Kidney capillary endothelial cell (primary cell): Measurements from ENCODE around the gene CCT7.
A peak's percentile ranks its signal among the peaks of the same experiment; 100 is the strongest.

ENCODE experiments used
- DNase-seq: peaks from one replicate; pipeline ENCODE4 v3.0.0-alpha.2; 2018; ENCODE audit warnings: low spot score

The CCT7 gene

DNA sequence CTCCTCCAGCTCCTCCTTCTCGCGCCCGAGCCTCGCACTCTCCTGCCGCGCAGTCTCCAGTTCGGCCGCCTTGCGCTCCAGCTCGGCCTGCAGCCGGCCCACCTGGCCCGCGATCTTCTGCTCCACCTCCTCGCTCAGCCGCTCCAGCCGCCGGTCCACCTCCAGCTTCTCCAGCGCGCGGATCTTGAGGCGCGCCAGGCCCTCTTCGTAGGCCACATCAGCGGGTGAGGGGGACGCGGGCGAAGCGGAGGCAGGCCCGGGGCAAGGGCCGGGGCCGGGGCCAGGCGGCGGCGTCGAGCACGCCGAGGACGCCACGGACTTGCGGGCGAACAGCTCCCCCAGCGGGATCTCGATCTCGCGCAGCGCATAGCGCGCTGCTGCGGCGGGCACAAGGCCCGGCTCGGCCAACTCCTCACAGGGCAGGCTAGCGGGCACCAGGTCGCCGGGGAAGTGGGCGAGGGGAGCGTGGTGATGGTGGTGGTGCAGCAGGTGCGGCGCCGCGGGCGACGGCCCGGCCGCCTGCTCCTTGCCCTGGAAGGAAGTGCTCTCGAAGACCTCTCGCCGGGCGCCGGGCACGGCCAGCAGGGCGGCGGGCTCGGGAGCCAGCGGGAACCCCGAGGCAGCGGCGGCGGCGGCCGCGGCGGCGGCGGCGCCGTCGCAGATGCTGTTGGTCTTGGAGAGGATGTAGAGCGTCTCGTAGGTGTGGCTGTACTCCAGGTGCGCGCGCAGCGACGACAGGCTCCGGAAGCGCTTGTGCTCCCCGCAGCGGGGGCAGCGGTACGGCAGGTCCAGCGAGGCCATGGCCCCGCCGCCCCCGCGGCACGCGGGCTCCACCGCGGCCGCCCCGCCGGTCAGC, 35.0 kb downstream of the CCT7 start:
- no peak for DNase-seq

DNA sequence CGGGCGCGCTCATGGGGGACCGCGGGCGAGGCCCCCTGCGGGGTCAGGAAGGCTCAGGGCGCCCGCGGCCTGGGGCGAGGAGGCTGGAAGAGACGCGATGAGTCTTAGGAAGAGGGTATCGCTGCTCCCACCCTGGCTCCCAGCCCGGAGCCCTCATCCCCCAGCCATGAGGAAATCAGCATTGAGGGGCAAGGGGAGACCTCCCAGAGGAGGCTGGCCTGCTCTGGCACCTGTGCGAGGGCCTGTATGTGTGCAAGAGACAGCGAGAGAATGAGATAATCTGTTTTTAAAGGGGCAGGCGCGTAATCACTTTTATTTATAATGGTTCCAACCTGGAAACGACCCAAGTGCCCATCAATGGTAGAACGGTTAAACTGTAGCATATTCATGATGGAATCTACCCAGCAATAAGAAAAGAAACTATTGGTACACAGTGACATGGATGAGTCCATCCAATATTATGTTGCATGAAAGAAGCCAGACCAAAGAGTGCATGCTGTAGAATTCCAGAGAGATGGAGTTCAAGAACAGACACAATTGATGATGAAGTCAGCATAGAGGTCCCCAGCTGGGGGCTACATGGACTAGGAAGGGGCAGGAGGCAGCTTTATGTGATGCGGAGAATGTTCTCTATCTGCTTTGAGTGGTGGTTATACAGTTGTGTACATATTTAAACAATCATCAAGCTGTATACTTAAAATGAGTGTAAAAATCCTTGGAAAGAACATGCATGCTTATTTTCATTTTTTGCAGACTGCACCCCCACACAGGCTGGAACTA, 35.8 kb downstream of the CCT7 start:
- no peak for DNase-seq

DNA sequence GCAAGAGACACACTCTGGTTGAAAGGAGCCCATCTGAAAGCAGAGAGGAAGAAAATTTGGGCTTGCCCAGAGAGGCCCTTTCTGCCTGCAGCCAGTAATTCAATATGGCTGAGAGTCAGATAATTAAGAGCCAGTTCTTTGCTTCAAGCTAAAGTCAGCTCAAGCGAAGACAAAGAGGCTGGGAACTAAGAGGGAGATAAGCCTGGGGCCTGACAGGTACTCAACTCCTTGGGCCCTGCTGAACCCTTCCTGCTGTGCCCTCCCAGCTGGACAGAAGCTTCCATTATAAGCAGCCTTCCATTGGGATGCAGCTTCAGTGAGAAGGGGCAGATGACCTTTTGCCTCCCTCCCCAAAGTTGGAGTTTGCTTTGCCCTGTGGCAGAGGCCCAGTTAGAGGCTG, 38.2 kb downstream of the CCT7 start:
- DNase-seq, result no peak

DNA sequence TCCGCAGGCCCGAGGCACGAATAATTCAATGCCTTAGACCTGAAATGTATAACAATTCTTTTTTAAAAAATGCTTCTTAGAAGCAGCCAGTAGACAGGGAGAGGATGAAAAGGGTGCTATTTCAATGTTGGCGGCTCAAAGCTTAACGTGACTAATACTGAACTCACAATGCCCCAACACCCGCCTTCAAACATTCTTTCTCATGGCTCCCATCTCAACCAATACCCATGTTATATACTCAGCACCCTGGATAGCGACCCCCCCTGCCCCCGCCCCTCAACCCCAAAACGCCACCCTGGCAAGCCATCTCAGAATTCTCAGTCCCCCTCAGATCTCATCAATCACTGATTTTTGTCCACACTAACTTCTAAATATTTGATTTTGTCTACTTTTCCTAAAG, 45.7 kb downstream of the CCT7 start:
- no peak for DNase-seq

DNA sequence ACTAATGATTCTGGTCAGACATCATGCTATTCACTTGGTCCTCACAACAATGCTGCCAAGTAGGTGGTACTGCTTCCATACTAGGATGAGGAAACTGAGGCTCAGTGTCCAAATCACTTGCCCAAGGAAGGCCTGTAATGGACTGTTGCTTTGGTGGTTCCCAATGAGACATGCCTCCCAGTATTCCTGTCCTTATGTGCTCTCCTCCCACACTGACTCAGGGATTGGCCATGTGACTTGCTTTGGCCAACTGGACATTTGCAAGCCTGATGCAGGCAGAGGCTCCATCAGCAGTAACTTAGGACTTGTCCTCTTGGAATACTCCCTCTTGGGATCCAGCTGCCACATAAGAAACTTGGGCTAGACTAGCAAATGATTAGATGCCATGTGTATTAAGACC, 47.1 kb downstream of the CCT7 start:
- DNase-seq, result no peak

DNA sequence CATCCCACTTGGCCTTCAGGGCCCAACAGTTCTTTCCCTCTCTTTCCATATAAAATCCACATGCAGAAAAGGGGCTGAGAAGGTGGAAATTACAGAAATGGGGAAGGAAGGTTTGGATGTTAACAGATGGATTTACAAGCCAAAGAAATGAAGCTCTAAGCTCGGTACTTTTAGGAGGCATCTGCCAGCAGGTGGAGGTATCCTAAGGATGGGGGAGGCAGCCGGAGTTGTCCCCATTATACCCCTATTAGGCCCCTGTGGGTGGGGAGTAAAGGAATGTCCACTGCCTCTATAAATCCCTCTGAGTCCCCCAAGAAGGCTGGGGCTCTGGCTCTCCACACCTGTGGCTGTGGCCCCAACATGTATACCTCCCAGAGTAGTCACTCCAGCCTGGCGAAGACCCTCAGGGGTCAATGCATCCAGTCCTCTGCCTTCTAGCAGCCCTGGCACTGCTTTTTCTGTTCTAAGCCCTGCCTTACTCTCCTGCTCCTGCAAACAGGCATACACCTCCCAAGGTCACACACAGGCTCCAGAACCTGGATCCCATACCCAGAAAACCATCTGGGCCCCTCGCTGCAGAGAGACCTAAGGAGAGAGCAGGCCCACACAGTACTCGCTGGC, 48.9 kb downstream of the CCT7 start:
- DNase-seq, result no peak

DNA sequence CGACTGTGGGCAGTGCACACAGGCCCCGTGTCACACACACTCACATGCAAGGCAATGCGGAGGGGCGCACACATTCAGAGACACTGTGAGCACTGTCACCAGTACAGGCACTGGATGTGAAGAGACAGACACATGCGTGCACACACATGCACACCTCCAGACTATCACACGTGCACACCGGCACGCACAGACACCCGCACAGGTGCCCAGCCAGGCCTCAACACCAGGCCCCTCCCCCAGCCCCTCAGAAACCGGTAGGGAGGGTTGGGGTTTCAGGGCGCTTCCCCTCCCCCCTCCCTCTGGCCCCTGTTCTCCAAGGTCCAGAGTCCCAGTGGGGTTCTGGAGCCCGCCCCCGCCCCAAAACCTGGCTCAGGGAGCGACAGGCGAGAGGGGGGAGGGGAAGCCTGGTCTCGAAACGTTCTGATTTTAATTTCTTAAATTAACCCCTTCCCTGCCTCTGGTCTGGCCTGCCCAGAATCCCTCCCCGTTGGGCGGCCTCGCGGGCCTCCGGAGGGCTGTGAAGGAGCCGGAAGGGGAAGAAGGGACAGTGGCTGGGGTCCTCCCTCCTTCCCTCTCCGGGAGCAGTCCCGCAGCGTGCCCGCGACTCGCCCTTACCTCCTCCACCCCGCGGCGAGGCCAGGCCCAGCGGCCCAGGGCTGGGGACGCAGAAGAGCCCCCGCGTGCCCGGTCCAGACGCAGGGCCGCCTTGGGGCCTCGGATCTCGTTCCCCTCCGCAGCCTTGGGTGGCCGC, 49.6 kb downstream of the CCT7 start:
- DNase-seq, result no peak

DNA sequence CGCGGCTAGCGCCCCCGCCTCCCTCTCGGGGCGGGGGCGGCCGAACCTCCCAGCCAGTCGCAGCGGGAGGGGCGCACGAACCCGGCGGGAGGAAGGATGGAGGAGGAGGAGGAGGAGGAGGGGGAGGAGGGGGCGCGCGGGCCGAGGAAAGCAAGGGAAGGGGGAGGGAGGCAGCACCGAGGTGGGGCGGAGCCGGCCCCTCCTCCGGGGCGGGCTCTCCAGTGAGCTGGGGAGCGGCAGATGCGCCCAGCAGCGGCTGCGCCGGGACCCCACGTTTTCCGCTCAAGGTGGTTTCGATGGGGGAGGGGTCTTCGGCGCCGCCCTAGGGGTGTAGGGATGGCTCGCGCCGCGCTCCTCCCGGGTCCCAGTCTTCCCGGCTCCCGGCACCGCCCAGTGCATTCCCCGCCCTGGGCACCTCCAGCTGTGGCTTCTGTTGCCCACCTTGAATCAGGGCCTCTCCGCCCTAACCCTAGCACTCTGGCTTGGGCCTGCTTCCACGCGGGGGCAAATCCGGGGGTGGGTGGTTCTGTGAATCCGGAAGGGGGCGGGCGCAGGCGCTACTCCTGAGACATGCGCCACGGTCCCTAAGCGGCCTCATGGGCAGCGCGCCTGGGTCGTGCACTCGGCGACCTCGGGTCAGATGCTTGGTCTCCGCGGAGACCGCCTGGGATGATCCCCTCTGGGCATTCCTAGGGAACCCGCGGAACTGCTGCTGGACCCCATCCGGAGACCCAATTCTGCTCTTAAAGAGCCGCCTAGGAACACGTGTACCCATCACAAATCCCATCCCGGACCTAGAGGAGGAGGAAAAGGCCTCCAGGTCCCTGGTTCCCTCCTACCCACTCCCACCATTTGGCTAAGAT, 50.4 kb downstream of the CCT7 start, which contains the start of gene FBXO41:
TSS of gene FBXO41 (minus strand) at position 183 of the 863 bp plus-strand sequence. CDS start 14,848 bp downstream, outside the sequence.
- DNase-seq, result no peak

DNA sequence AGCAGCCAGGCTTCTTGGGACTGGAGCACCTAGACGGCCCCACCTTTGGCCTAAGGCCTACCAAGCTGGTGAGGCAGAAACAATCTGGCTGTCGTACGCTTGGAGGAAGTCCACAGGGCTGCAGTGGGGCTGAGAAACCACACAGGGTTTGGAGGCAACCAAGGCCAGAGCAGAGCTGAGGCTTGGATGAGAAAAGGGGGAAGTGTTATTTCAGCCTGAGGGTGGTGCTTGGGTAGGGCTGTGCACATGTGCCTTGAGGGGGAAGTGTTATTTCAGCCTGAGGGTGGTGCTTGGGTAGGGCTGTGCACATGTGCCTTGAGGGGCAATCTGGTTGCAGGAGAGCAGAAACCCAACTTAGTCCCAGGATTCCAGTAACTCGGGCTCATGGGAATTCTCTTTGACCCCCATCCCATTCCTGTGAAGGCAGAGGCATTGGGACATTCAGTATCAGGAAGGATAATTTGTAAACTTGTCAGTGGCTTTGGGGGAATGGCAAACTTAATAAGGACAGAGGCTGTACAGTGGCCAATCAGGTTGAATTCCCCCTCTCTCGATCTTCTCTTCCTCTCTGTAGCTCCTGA, 51.1 kb downstream of the CCT7 start:
- DNase-seq, result no peak

DNA sequence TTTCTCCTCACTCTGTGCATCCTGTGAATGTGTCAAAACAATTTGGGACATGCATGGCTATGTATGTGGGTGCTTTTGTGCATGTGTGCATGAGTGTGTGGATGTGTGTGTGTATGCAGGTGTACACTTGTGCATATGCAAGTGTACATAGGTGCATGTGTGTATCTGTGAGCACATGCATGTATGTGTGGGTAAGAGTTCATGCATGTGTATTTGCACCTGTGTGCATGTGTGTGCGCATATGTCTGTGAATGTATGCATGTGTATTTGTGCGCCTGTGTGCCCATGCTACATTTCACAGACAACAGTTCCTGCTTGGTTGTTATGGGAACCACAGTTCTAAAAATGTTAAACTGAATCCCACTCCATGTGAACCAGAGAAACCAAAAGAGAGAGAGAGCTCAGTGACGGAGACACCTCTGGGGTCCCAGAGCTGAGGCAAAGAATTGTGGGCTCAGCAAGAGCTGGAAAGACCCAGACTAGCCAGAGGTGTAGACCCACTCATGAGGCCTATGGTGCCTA, 52.1 kb downstream of the CCT7 start:
- DNase-seq, result no peak

DNA sequence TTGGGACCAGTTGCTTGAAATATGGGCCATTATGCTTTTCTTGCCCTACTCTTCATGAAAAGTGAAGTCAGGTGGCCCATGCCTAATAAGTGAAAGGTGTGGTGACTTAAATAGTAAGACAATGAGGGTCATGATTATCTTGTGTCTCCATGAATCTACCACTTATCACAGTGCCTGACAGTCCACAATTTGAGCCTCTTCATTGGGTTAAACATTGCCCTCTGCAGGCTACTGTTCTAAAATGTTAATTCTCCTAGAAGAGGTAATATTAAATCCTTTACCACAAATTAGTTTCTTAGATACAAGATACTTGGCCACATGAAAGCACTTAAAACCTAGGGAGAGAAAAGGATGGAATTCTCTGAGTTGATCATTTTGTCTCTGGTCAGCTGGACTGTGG, 55.2 kb downstream of the CCT7 start:
- no peak for DNase-seq

DNA sequence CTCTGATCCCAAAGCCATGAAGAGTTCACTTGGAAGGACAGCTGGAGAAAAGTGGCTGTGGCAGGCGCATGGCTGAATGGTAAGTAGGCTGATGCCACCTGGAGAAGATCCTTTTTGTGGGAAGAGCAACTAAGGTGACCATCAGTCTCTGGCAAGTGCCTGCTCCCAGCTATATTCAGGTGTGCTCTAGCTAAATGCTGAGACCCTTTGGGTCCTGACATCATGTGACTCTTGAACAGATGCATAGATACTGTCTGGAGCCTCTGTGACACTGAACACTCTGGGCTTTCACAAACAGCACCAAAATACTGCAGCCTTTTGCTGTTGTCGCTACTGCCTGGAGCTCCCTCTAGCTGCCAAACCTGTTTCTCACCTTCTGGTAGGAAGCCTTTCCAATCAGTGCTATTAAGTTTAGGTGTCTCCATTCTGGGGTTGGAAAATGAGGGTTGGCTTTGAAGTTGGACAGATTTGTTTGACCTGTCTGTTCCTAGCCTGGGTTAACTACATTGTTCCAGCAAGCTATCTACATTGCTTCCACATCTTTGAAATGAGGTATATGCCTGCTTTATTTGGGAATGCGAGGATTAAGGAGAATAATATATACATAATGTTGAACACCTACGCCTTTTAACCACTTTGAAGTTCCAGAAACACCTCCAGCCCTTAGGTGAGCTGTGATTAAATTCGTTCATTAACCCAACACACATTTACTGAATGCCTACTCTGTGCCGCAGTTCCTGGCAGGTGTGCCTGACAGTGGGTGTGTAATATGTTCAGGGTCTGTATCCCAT, 56.1 kb downstream of the CCT7 start:
- no peak for DNase-seq

DNA sequence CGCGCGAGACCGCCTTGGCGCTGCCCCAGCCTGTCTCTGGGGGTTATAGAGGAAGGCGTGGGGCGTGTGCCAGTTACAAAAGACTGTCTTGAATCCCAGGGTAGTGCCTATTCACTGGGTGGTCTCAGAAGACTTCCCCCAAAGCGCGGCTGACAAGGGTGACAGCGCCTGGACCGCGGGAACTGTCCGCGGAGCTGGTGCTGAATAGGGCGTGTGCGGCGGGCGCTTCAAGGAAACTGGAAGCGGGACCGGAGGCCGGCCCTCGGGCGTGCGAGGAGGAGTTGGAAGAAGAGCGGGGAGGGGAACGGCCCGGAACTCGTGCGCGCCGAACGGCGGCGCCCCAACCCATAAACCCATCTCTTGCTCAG, 57.0 kb downstream of the CCT7 start:
- peak; percentile 46 for DNase-seq

DNA sequence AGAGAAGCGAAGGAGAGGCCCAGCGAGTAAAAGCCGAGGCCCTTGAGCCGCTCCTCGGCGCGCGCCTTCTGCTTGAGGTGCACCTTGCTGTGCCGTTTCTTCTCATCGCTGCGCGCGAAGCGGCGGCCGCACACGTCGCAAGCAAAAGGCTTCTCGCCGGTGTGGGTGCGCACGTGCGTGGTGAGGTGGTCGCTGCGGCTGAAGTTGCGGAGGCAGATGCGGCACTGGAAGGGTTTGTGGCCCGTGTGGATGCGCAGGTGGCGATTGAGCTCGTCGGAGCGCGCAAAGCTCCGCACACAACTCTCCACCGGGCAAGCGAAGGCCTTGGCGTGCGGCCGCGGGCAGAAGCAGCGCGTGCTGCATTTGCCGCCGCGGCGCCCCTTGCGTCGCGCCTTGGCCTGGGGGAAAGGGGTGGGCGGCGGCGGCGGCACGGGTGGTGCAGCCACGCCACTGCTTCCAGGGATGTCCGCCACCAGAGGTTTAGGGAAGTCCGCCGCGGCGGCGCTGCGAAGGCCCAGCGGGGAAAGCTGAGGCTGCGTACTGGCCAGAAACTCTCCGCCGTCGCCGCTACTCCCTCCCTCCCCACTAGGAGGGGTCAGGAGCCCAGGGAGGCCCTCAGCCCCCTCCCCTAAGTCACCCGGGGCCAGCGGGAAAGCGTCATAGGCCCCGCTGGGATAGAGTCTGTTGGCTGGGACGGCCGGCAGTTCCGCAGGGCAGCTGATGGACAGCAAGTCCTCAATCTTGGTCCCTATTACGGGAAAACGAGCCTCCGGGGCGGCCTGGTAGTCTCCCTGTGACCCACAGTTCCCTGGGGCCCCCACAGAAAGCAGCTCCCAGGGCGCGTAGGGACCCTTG, 57.6 kb downstream of the CCT7 start:
- DNase-seq, result no peak

DNA sequence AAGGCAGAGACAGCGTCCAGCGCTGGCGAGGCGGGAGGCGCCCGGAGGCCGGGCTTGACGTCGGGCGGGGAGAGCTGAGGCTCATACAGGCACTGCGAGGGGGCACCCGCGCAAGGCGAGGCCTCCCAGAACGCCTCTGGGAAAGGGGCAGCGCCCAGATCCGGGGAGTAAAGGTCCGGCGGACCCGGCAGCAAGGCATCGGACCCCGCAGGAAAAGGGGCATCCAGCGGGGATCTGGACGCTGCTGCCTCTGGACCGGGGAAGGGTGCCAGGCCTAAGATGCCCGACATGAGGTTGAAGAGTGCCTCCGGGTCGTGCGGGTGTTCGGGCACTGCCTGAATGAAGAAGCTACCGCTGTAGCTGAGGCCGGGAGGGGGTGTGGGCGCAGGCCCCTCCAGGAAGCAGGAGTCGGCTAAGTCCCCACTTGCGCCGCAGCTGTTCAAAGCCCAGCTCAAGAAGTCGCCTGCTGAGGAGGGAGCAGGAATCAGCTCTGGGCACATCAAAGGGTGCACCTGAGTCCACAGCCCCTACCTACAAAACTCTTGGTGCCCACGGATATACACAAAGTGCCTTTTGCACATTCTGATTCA, 58.3 kb downstream of the CCT7 start:
- DNase-seq, result no peak

DNA sequence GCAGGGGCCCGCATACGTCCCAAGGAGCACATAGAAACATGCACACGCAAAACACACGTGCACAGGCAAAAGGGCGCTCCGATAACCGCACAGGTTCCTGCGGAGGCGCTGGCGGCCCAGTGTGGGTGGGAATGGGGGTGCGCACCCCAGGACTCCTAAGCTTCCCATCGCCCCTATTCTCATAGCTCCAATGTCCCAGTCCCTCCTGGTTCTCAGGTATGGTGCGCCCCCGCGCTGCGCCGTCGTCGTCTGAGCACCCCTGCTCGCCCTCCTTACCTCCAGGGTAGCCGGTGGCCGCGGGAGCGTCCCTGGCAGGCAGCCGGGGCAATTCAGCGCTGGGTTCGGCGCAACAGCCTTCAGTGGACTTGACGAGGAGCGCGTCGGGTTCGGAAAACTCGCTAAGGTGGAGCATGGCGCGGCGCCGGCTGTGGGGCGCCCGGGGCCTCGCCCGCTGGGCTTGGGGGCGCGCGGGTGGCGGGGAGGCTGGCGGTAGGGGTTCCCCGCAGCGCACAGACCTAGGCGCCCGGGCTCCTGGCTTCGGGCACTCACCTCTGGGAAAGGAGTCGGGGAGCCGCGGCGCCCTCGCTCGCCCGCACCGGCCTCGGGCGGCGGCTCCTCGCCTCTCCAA, 58.9 kb downstream of the CCT7 start:
- no peak for DNase-seq

DNA sequence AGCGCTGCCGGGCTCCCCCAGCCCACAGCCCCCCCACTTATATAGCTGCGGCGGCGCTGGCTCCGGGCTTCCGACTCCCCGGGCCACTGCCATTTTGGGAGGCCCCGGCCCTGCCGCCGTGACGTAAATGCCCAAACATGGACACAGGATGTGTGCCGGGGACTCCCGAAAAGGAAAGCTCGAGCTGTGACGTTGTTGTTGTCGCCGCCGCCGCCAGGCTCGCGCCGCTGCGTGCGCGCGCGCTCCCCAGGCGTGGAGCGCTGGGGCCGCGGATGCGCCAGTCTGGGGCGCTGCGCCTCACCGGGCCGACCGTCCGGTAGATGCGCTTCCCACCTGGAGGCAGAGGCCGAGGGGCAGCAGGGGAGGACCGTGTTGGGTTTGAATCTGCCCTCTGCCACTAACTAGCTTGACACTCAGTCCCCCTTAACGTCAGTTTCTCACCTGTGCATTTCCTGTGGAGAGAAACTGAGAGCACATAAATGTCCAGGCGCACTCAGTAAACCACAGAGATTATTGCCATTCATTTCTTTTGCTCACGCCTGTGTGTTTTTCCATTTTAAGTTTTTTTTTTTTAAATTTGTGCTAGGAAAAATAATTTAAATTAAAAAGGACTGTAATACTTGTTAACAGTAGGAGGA, 59.5 kb downstream of the CCT7 start, which contains the start of gene EGR4:
TSS of gene EGR4 (minus strand) at position 15 of the 638 bp plus-strand sequence. CDS start 231 bp downstream, outside the sequence.
- peak; percentile 42 for DNase-seq
